Memory B cell (primary cell): ENCODE data around the gene PHOX2A.

Source experiments
- ATAC-seq: fragments of 150-1000 bp; cut with Tn5 transposase; 2 replicates; pipeline ENCODE4 v1.10.0; 2021; ENCODE audit warnings: low read depth, mild to moderate bottlenecking, moderate library complexity
- DNase-seq, 2 donors: peaks; one replicate each; pipeline ENCODE4 v3.0.0; 2022; ENCODE audit warnings: low spot score in 2 of 2
- H3K27ac Mint-ChIP-seq: one replicate; pipeline ENCODE4 v1.8.0; 2022; ENCODE audit warnings: mild to moderate bottlenecking, moderate library complexity, mixed read lengths
- H3K27me3 Mint-ChIP-seq: one replicate; pipeline ENCODE4 v1.8.0; 2022; ENCODE audit warnings: mixed read lengths
- H3K36me3 Mint-ChIP-seq: one replicate; pipeline ENCODE4 v1.8.0; 2022; ENCODE audit warnings: mild to moderate bottlenecking, mixed read lengths
- H3K4me1 Mint-ChIP-seq: one replicate; pipeline ENCODE4 v1.8.0; 2022; ENCODE audit warnings: mixed read lengths
- H3K4me3 Mint-ChIP-seq: one replicate; pipeline ENCODE4 v1.8.0; 2022; ENCODE audit warnings: mild to moderate bottlenecking, moderate library complexity, mixed read lengths
- H3K9me3 Mint-ChIP-seq: one replicate; pipeline ENCODE4 v1.8.0; 2022; ENCODE audit warnings: mixed read lengths

Gene PHOX2A

GRCh38 chr11:72241291-72241781 lies 2.6 kb downstream of the PHOX2A start:
- H3K27me3 Mint-ChIP-seq: peaks cover 33% of the 10 kb centered on the region
- peaks cover 27% of the 10 kb centered on the region for H3K4me1 Mint-ChIP-seq
- H3K27ac Mint-ChIP-seq: no peak overlapping the region
- peaks cover 8% of the 10 kb centered on the region for H3K36me3 Mint-ChIP-seq
- H3K9me3 Mint-ChIP-seq: peaks cover 2% of the 10 kb centered on the region
- peak overlapping the region; percentile 47 for H3K4me3 Mint-ChIP-seq
- no peak for DNase-seq
- no peak for ATAC-seq

DNA sequence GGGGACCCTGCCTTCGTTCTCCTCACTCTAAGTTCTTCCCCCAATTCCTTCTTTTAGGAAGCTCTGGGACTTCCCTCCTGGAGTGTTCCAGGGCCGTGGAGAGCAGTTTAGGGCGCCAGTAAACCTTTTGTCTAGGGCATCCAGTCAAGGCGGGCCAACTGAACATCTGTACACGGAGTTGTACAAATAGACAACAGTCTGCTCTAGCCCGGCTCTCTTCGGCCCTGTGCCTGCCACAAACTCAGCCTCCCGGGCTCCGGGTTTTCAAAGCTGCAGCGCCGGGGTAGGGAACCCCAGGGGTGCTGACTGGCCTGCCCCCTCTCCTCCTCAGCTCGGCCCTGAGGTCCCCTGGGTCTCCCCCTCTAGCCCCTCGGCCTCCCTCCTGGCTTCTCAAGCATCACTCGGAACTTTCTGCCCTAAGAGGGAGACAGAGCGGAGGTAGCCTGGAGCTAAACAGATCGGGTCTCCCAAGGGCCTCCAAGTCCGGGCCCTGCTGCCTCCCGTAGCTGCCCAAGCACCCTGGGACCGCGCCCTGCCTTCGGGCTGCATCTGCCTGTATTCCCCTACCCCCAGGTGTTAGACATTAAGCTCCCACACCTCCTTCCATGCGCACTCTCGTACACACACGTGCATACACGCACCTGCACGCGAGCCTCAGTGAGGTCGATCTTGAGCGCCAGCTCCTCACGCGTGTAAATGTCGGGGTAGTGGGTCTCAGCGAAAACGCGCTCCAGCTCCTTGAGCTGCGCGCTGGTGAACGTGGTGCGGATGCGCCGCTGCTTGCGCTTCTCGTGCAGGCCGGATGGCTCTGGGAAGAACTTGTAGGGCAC lies 3.3 kb downstream of the PHOX2A start:
- peaks cover 27% of the 10 kb centered on the region for H3K4me1 Mint-ChIP-seq
- H3K27me3 Mint-ChIP-seq: peaks cover 33% of the 10 kb centered on the region

GRCh38 chr11:72239849-72240460 lies 4.0 kb downstream of the PHOX2A start:
- peak; percentile 13 for ATAC-seq
- peak overlapping the region; percentile 78 for H3K4me3 Mint-ChIP-seq
- DNase-seq: no peak

More for the DNA sequence above, 3.3 kb downstream of the PHOX2A start:
- ATAC-seq (peak; percentile 36), DNase-seq (no peak)
- Mint-ChIP-seq H3K36me3 (peaks cover 8% of the 10 kb centered on the region), H3K27ac (no peak overlapping the region), H3K4me3 (peak overlapping the region; percentile 78), H3K9me3 (peaks cover 2% of the 10 kb centered on the region)

GRCh38 chr11:72239313-72239848 lies 4.6 kb downstream of the PHOX2A start:
- DNase-seq: no peak

More at GRCh38 chr11:72239849-72240460, 4.0 kb downstream of the PHOX2A start:
- Mint-ChIP-seq H3K9me3 (peaks cover 2% of the 10 kb centered on the region), H3K4me1 (peaks cover 27% of the 10 kb centered on the region), H3K27me3 (peaks cover 33% of the 10 kb centered on the region), H3K27ac (no peak overlapping the region), H3K36me3 (peaks cover 8% of the 10 kb centered on the region)

GRCh38 chr11:72238492-72239312 lies 5.3 kb downstream of the PHOX2A start:
- Mint-ChIP-seq H3K27me3 (peaks cover 28% of the 10 kb centered on the region), H3K27ac (no peak overlapping the region), H3K4me1 (peaks cover 30% of the 10 kb centered on the region), H3K36me3 (peaks cover 13% of the 10 kb centered on the region), H3K4me3 (peak overlapping the region; percentile 25), H3K9me3 (peaks cover 2% of the 10 kb centered on the region)
- ATAC-seq: no peak
- DNase-seq: no peak

More at GRCh38 chr11:72239313-72239848, 4.6 kb downstream of the PHOX2A start:
- Mint-ChIP-seq H3K4me1 (peaks cover 25% of the 10 kb centered on the region), H3K4me3 (peak overlapping the region; percentile 81), H3K27me3 (peaks cover 28% of the 10 kb centered on the region), H3K9me3 (peaks cover 2% of the 10 kb centered on the region), H3K27ac (no peak overlapping the region), H3K36me3 (peaks cover 10% of the 10 kb centered on the region)
- peak; percentile 7 for ATAC-seq

DNA sequence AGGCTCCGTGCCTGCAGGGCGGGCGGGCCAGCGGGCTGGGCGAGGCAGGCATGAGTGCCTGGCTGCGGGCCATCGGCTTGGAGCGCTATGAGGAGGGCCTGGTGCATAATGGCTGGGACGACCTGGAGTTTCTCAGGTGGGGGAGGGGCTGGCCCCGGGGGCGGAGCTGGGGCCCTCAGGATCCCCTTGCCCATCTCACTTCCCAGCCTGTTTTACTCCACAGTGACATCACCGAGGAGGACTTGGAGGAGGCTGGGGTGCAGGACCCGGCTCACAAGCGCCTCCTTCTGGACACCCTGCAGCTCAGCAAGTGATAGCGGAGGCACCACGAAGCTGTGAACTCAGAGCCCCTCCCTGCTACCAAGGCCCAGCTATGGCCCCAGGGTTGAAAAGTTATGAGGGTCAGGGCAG lies 5.9 kb downstream of the PHOX2A start:
- DNase-seq (peak; percentile 51 to 61), ATAC-seq (peak; percentile 73)
- Mint-ChIP-seq H3K9me3 (peaks cover 2% of the 10 kb centered on the region), H3K36me3 (peaks cover 12% of the 10 kb centered on the region), H3K4me1 (peaks cover 30% of the 10 kb centered on the region), H3K4me3 (no peak overlapping the region), H3K27me3 (peaks cover 23% of the 10 kb centered on the region), H3K27ac (no peak overlapping the region)

DNA sequence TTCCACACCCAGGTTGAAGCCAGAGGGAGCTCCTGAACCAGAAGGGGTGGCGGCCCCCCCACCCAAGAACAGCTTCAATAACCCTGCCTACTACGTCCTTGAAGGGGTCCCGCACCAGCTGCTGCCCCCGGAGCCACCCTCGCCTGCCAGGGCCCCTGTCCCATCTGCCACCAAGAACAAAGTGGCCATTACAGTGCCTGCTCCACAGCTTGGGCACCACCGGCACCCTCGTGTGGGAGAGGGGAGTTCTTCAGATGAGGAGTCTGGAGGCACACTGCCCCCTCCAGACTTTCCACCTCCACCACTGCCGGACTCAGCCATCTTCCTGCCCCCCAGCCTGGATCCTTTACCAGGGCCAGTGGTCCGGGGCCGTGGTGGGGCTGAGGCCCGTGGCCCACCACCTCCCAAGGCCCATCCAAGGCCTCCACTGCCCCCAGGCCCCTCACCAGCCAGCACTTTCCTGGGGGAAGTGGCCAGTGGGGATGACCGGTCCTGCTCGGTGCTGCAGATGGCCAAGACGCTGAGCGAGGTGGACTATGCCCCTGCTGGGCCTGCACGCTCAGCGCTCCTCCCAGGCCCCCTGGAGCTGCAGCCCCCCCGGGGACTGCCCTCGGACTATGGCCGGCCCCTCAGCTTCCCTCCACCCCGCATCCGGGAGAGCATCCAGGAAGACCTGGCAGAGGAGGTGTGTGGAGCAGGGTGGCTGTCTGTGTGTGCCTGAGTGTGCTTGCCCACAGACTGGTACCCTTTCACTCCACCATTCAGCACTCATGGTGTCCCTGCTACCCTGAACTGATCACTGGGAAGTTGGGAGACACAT lies 6.7 kb downstream of the PHOX2A start:
- Mint-ChIP-seq H3K36me3 (peaks cover 14% of the 10 kb centered on the region), H3K27me3 (peaks cover 19% of the 10 kb centered on the region), H3K27ac (no peak overlapping the region), H3K4me3 (no peak overlapping the region), H3K4me1 (peaks cover 30% of the 10 kb centered on the region), H3K9me3 (peaks cover 2% of the 10 kb centered on the region)
- no peak for ATAC-seq
- DNase-seq: no peak

GRCh38 chr11:72236774-72237111 lies 7.2 kb downstream of the PHOX2A start:
- no peak overlapping the region for H3K4me3 Mint-ChIP-seq
- H3K9me3 Mint-ChIP-seq: no peaks in the 10 kb centered on the region
- no peak overlapping the region for H3K27ac Mint-ChIP-seq

DNA sequence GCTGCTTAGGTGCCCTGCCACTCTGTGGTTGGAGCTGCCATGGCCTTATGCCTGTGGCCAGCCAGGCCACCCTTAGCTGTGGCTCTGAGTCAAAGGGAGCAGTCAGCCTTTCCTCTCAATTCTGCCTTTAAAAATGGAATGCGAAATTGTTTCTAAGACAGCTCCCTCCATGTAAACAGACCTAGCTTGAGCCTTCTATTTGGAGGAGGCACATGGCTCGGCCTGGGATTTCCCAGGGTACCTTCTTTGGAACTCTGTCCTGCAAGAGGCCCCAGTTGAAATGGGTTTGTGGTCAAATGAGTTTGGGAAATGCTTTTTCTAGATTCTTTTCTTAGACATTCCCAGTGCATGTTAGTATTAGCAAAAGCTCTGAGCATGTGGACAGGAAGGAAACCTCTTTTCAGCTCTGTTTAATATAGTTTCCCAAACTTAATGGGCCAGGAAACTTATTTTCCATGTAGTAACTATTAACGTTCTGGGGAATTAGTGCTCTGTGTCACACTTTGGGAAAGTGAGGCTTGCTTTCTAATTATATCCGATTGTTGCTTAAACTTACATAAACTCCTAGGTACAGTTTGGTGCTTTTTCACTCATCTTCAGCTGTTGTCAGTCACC lies 7.8 kb downstream of the PHOX2A start:
- H3K4me1 Mint-ChIP-seq: peaks cover 23% of the 10 kb centered on the region
- H3K36me3 Mint-ChIP-seq: peaks cover 14% of the 10 kb centered on the region
- no peaks in the 10 kb centered on the region for H3K9me3 Mint-ChIP-seq
- ATAC-seq: no peak
- H3K4me3 Mint-ChIP-seq: no peak overlapping the region
- peaks cover 8% of the 10 kb centered on the region for H3K27me3 Mint-ChIP-seq
- no peak overlapping the region for H3K27ac Mint-ChIP-seq
- DNase-seq: no peak

More at GRCh38 chr11:72236774-72237111, 7.2 kb downstream of the PHOX2A start:
- peaks cover 13% of the 10 kb centered on the region for H3K27me3 Mint-ChIP-seq
- no peak for ATAC-seq
- DNase-seq: no peak
- H3K4me1 Mint-ChIP-seq: peaks cover 27% of the 10 kb centered on the region
- H3K36me3 Mint-ChIP-seq: peaks cover 13% of the 10 kb centered on the region

- Mint-ChIP-seq H3K4me1 (peaks cover 18% of the 10 kb centered on the region), H3K27me3 (peaks cover 4% of the 10 kb centered on the region), H3K36me3 (peaks cover 16% of the 10 kb centered on the region), H3K4me3 (no peak overlapping the region), H3K9me3 (no peaks in the 10 kb centered on the region), H3K27ac (peak overlapping the region; percentile 69)
- no peak for DNase-seq
- ATAC-seq: no peak
These were observed 8.5 kb downstream of the PHOX2A start for GRCh38 chr11:72235351-72236057.

DNA sequence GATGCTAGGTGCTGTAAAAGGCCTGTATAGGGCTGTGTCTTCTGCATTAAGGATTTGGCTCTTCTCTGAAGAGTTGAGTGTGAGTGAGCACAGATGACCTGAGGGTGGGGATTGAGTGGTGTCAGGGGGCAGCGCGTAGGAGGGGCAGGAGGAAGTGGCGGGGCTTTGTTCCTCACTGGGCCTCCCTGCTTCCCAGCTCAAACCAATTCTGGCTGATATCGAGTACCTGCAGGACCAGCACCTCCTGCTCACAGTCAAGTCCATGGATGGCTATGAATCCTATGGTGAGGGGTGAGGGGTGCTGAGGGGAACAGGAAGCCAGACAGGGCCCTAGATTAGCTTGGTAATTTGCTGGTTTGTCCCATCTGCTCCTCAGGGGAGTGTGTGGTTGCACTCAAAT lies 9.1 kb downstream of the PHOX2A start:
- no peaks in the 10 kb centered on the region for H3K9me3 Mint-ChIP-seq
- DNase-seq (no peak), ATAC-seq (no peak)
- no peak overlapping the region for H3K4me3 Mint-ChIP-seq
- H3K27me3 Mint-ChIP-seq: peaks cover 2% of the 10 kb centered on the region
- H3K4me1 Mint-ChIP-seq: peaks cover 15% of the 10 kb centered on the region
- H3K36me3 Mint-ChIP-seq: peaks cover 16% of the 10 kb centered on the region
- H3K27ac Mint-ChIP-seq: peak overlapping the region; percentile 69

DNA sequence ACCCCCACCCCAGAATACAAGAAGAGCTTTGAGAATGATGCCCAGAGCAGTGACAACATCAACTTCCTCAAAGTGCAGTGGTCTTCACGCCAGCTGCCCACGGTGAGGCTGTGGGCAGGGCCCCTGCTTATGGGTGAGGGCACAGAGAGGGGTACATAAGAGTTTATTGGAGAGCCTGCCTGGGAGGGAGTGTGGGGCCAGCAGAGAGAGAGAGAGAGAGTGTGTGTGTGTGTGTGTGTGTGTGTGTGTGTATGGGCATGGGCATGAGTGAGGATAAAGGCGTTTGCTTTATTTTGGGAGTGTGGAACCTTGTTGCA lies 9.5 kb downstream of the PHOX2A start:
- Mint-ChIP-seq H3K4me3 (no peak overlapping the region), H3K4me1 (peaks cover 15% of the 10 kb centered on the region), H3K27me3 (peaks cover 2% of the 10 kb centered on the region), H3K36me3 (peaks cover 18% of the 10 kb centered on the region), H3K9me3 (no peaks in the 10 kb centered on the region), H3K27ac (peak overlapping the region; percentile 69)
- DNase-seq (no peak), ATAC-seq (no peak)
